Neural crest cell (in vitro differentiated cells): ENCODE data around the gene TTC38. TPM values are rescaled to one million over a fixed set of nuclear protein-coding genes. Genes with fewer than 3 reads are reported as not detected.

ENCODE experiments used
- DNase-seq: peaks from one replicate; pipeline ENCODE4 v3.0.0; 2021; ENCODE audit warnings: low read depth, mixed read lengths, low spot score
- H3K27ac Mint-ChIP-seq: one replicate; pipeline ENCODE4 v1.8.0; 2021; ENCODE audit warnings: mild to moderate bottlenecking, mixed read lengths; ENCODE audit not compliant: unreplicated experiment
- H3K27me3 Mint-ChIP-seq: 2 replicates; pipeline ENCODE4 v1.8.0; 2021; ENCODE audit warnings: low read depth, mild to moderate bottlenecking, mixed read lengths
- H3K36me3 Mint-ChIP-seq: 2 replicates; pipeline ENCODE4 v1.8.0; 2021; ENCODE audit warnings: low read depth, mild to moderate bottlenecking, mixed read lengths
- H3K4me1 Mint-ChIP-seq: 2 replicates; pipeline ENCODE4 v1.8.0; 2021; ENCODE audit warnings: mixed read lengths
- H3K4me3 Mint-ChIP-seq: one replicate; pipeline ENCODE4 v1.8.0; 2021; ENCODE audit warnings: mild to moderate bottlenecking, mixed read lengths
- H3K9me3 Mint-ChIP-seq: 2 replicates; pipeline ENCODE4 v1.8.0; 2021; ENCODE audit warnings: mixed read lengths
- CTCF ChIP-seq: fragments of 200-600 bp; sonication (generic); conservative IDR thresholded peaks from 2 replicates; pipeline ENCODE4 v1.5.0; 2021; ENCODE audit warnings: antibody characterized with exemption, mild to moderate bottlenecking
- long read RNA-seq: library from polyadenylated mRNA; unstranded; transcript quantifications from one replicate; pipeline ENCODE4 v2.0.0, GENCODE V29; 2020
- total RNA-seq: library from RNA; stranded (reverse); gene quantifications from 2 replicates; pipeline ENCODE4 v1.2.1, GENCODE V29; 2021

Gene TTC38
- 34.8 and 39.6 TPM in 2 replicates for total RNA-seq
- long read RNA-seq, transcript TTC38-201 (14 exons, 2,610 nt) = major isoform, 37 of 49 reads
- long read RNA-seq, partial matches to known transcripts = 5 of 49 reads
- long read RNA-seq, other reads (novel, unspliced or antisense) = 7 of 49 reads

GRCh38 chr22:46267431-46268279 lies at the start of gene TTC38:
Gene TTC38, plus strand, starts transcription at chr22:46268008. Its CDS starts 32 bp downstream, at chr22:46268040.
- peak; percentile 67 for DNase-seq
- Mint-ChIP-seq H3K27ac (peak within 1 kb of the TSS; percentile 75), H3K36me3 (peaks cover 20% of the 10 kb centered on the region), H3K4me3 (peak within 1 kb of the TSS; percentile 93), H3K9me3 (peaks cover 12% of the 10 kb centered on the region), H3K27me3 (peaks cover 44% of the 10 kb centered on the region), H3K4me1 (peaks cover 20% of the 10 kb centered on the region)
- TF ChIP-seq CTCF = no peak

- peaks cover 20% of the 10 kb centered on the region for H3K36me3 Mint-ChIP-seq
- no peak for DNase-seq
- no peaks in the 10 kb centered on the region for H3K27me3 Mint-ChIP-seq
- TF ChIP-seq CTCF = no peak
- H3K4me3 Mint-ChIP-seq = no peak overlapping the region
- H3K4me1 Mint-ChIP-seq = peaks cover 7% of the 10 kb centered on the region
- no peaks in the 10 kb centered on the region for H3K9me3 Mint-ChIP-seq
- H3K27ac Mint-ChIP-seq = no peak overlapping the region
Observed at GRCh38 chr22:46219636-46220035, 48.2 kb upstream of the TTC38 start.

GRCh38 chr22:46220921-46221320 lies 46.9 kb upstream of the TTC38 start:
- no peak for TF ChIP-seq CTCF
- Mint-ChIP-seq H3K36me3 (peaks cover 21% of the 10 kb centered on the region), H3K27ac (no peak overlapping the region), H3K9me3 (no peaks in the 10 kb centered on the region), H3K4me1 (peaks cover 7% of the 10 kb centered on the region), H3K27me3 (no peaks in the 10 kb centered on the region), H3K4me3 (no peak overlapping the region)
- no peak for DNase-seq

- no peak for DNase-seq
- TF ChIP-seq CTCF = no peak
- Mint-ChIP-seq H3K27ac (no peak overlapping the region), H3K4me1 (peaks cover 7% of the 10 kb centered on the region), H3K36me3 (peaks cover 19% of the 10 kb centered on the region), H3K9me3 (no peaks in the 10 kb centered on the region), H3K4me3 (no peak overlapping the region), H3K27me3 (no peaks in the 10 kb centered on the region)
Observed at GRCh38 chr22:46224044-46224897, 43.5 kb upstream of the TTC38 start.

- DNase-seq = no peak
- no peak for TF ChIP-seq CTCF
- Mint-ChIP-seq H3K27ac (no peak overlapping the region), H3K9me3 (no peaks in the 10 kb centered on the region), H3K4me3 (no peak overlapping the region), H3K36me3 (peaks cover 14% of the 10 kb centered on the region), H3K4me1 (peaks cover 7% of the 10 kb centered on the region), H3K27me3 (no peaks in the 10 kb centered on the region)
Observed at GRCh38 chr22:46224898-46225290, 42.9 kb upstream of the TTC38 start.
